ENCODE results near the gene EIF4A3.

DNA sequence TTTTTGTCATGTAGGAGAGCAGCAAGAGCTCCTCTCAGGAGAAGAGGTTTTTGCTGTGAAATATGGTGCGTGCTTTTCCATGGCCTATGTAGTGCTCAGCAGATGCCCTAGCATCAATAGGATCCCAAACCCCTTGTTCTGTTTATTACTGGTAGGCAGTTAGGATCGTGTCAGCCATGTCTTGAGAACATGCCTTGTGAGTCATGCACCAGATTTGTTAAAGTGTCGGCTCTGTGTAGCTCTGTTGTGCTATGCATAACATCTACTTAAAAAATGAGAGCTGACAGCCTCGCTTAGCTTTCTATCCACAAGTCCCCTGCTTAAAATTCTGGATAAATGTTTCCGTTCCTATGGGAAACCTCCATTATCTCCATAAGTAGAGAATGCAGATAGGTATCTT is 4.4 kb upstream of the EIF4A3 start:
- TF ChIP-seq, protein P1, sequence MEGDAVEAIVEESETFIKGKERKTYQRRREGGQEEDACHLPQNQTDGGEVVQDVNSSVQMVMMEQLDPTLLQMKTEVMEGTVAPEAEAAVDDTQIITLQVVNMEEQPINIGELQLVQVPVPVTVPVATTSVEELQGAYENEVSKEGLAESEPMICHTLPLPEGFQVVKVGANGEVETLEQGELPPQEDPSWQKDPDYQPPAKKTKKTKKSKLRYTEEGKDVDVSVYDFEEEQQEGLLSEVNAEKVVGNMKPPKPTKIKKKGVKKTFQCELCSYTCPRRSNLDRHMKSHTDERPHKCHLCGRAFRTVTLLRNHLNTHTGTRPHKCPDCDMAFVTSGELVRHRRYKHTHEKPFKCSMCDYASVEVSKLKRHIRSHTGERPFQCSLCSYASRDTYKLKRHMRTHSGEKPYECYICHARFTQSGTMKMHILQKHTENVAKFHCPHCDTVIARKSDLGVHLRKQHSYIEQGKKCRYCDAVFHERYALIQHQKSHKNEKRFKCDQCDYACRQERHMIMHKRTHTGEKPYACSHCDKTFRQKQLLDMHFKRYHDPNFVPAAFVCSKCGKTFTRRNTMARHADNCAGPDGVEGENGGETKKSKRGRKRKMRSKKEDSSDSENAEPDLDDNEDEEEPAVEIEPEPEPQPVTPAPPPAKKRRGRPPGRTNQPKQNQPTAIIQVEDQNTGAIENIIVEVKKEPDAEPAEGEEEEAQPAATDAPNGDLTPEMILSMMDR (IDR thresholded peaks at IDR 0.05) = no peak
- no peak for TF ChIP-seq POLR2A (IDR thresholded peaks at IDR 0.05)

Measured in esophagus squamous epithelium (tissue), 4 donors.